Neural crest cell (in vitro differentiated cells): Measurements from ENCODE around the gene USP49. TPM values are rescaled to one million over a fixed set of nuclear protein-coding genes. Genes with fewer than 3 reads are reported as not detected.
"Not testable (repeated sequence)": the region's sequence is repeated elsewhere in the genome, so short reads cannot be mapped to it uniquely, and the experiment has no call there.

ENCODE experiments used
- DNase-seq: peaks from one replicate; pipeline ENCODE4 v3.0.0; 2021; ENCODE audit warnings: low read depth, mixed read lengths, low spot score
- H3K27ac Mint-ChIP-seq: one replicate; pipeline ENCODE4 v1.8.0; 2021; ENCODE audit warnings: mild to moderate bottlenecking, mixed read lengths; ENCODE audit not compliant: unreplicated experiment
- H3K27me3 Mint-ChIP-seq: 2 replicates; pipeline ENCODE4 v1.8.0; 2021; ENCODE audit warnings: low read depth, mild to moderate bottlenecking, mixed read lengths
- H3K36me3 Mint-ChIP-seq: 2 replicates; pipeline ENCODE4 v1.8.0; 2021; ENCODE audit warnings: low read depth, mild to moderate bottlenecking, mixed read lengths
- H3K4me1 Mint-ChIP-seq: 2 replicates; pipeline ENCODE4 v1.8.0; 2021; ENCODE audit warnings: mixed read lengths
- H3K4me3 Mint-ChIP-seq: one replicate; pipeline ENCODE4 v1.8.0; 2021; ENCODE audit warnings: mild to moderate bottlenecking, mixed read lengths
- H3K9me3 Mint-ChIP-seq: 2 replicates; pipeline ENCODE4 v1.8.0; 2021; ENCODE audit warnings: mixed read lengths
- long read RNA-seq: library from polyadenylated mRNA; unstranded; transcript quantifications from one replicate; pipeline ENCODE4 v2.0.0, GENCODE V29; 2020
- total RNA-seq: library from RNA; stranded (reverse); gene quantifications from 2 replicates; pipeline ENCODE4 v1.2.1, GENCODE V29; 2021
- TF ChIP-seq, protein P1 (sequence below): fragments of 200-600 bp; sonication (generic); conservative IDR thresholded peaks from 2 replicates; pipeline ENCODE4 v1.5.0; 2021; ENCODE audit warnings: antibody characterized with exemption, mild to moderate bottlenecking

USP49 gene
- 25.1 and 29.0 TPM in 2 replicates for total RNA-seq
- long read RNA-seq, partial matches to known transcripts: 2 of 8 reads
- long read RNA-seq, other reads (novel, unspliced or antisense): 6 of 8 reads

DNA sequence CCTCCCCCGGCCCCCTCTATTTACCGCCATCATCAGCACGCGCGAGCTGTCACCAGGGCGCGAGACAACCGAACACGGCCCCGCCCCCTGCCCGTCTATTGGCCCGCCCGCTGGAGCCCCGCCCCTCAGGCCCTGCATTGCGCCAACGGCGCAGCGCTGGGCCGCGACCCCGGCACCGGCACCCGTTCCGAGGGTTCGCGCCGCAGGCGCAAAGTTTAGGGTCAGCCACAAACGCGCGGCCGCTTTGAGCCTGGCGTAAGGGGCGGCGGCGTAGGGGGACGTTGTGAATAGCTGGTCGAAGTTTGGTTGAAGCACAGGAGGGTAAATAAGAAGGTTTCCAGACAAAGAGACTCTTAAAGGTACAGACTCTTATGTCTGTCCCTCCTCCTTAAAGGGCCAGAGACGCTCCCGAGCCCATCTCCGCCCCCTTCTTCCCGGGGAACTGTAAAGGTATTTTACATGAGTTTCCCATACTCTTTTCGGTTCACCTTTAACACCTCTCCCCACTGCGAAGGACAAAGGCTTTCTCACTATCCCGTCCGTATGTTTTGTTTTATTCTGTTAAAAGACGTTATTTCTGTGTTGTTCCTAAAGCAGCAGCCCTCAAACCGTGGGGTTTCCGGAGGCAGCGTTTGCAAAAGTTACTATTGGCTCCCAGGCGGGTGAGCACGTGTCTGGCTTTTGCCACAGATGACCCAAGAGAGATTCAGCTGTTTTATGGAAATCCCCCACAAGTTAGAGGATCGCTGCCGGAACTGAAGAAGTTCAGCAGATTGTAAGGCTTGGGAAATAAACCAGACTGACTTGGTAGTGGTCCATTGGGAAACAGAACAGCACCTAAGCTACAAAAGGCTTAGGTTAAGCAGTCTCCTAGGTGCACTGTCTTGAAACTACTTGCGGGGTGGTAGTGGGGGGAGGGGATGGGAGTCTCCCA, at the start of gene USP49:
Gene USP49, minus strand, starts transcription at position 76 of the 934 bp plus-strand sequence. CDS start 88,392 bp downstream, outside the sequence.
- Mint-ChIP-seq H3K4me3 (no peak within 1 kb of the TSS), H3K4me1 (peaks cover 16% of the 10 kb centered on the region), H3K27ac (peak within 1 kb of the TSS; percentile 93), H3K36me3 (no peaks in the 10 kb centered on the region), H3K27me3 (no peaks in the 10 kb centered on the region), H3K9me3 (no peaks in the 10 kb centered on the region)
- DNase-seq: peak; percentile 95
- TF ChIP-seq, protein P1, sequence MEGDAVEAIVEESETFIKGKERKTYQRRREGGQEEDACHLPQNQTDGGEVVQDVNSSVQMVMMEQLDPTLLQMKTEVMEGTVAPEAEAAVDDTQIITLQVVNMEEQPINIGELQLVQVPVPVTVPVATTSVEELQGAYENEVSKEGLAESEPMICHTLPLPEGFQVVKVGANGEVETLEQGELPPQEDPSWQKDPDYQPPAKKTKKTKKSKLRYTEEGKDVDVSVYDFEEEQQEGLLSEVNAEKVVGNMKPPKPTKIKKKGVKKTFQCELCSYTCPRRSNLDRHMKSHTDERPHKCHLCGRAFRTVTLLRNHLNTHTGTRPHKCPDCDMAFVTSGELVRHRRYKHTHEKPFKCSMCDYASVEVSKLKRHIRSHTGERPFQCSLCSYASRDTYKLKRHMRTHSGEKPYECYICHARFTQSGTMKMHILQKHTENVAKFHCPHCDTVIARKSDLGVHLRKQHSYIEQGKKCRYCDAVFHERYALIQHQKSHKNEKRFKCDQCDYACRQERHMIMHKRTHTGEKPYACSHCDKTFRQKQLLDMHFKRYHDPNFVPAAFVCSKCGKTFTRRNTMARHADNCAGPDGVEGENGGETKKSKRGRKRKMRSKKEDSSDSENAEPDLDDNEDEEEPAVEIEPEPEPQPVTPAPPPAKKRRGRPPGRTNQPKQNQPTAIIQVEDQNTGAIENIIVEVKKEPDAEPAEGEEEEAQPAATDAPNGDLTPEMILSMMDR: no peak

DNA sequence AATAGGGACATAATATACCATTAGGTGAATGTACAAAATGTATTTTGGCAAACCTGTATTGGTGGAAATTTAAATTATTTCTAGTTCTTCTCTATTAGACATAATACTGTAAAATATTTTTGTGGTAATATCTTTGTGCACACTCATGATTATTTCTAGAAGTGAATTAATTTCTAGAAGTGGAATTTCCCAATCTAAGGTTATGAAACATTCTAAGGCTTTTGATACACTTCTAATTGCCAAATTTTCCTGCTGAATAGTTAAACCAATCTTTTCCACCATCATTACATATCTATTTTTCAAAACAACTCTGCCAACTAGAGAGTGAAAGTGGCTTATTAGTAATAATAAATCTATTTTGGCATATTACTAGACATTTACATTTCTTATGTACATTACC, 48.3 kb upstream of the USP49 start:
- Mint-ChIP-seq H3K27me3 (peaks cover 13% of the 10 kb centered on the region), H3K27ac (no peak overlapping the region)

DNA sequence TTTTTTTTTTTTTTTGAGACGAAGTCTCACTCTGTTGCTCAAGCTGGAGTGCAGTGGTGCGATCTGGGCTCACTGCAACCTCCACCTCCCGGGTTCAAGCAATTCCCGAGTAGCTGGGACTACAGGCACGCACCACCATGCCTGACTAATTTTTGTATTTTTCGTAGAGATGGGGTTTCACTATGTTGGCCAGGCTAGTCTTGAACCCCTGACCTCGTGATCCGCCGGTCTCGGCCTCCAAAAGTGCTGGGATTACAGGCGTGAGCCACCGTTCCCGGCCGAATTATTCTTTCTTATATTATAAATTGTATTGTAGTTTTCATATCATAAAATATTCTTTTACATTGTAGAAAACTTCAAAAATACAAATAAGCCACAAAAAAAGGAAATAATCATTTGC, 47.7 kb upstream of the USP49 start:
- H3K27ac Mint-ChIP-seq, H3K4me3 Mint-ChIP-seq, DNase-seq, H3K9me3 Mint-ChIP-seq, H3K36me3 Mint-ChIP-seq: not testable (repeated sequence)
- H3K27me3 Mint-ChIP-seq: peaks cover 12% of the 10 kb centered on the region
- peaks cover 30% of the 10 kb centered on the region for H3K4me1 Mint-ChIP-seq

More for the DNA sequence above, 48.3 kb upstream of the USP49 start:
- peaks cover 30% of the 10 kb centered on the region for H3K4me1 Mint-ChIP-seq
- H3K4me3 Mint-ChIP-seq: peak overlapping the region; percentile 71
- TF ChIP-seq, protein P1: no peak
- no peaks in the 10 kb centered on the region for H3K36me3 Mint-ChIP-seq
- no peaks in the 10 kb centered on the region for H3K9me3 Mint-ChIP-seq
- no peak for DNase-seq

DNA sequence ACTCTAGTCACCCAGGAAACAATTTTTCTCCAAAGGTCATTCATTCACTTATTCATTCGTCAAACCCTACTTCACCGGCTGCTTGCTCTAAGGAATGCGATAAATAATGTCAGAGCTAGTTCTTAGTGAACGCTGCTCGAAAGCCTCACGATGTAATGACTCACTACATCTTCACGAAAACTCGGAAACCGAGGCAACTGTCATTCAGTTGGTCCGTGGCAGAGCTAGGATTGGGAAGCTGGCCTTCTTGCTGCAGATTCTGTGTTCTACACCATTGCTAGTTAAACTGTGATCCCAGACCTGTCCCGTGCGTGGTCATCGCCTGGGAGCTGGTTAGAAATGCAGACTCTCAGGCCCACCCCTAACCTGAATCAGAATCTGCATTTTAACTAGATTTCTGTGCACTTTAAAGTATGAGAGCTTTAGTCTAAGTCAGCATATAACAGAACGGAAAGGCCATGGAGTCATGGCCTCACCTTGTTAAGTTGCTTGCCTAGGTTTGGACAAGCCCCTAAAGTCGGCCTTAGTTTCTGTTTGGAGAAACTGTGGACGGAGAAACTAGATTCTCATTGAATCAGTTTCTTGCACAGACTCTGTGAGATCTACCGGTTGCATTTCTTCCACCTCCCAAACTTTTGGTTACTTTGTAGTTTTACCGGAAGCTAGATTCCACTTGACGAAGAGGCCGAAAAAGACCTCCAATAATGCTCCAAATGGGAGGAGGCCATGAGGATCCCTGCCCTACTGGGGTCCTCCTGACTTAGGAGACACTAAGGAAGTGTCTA, 47.1 kb upstream of the USP49 start:
- no peak overlapping the region for H3K27ac Mint-ChIP-seq
- H3K4me1 Mint-ChIP-seq: peaks cover 30% of the 10 kb centered on the region
- H3K9me3 Mint-ChIP-seq: no peaks in the 10 kb centered on the region
- TF ChIP-seq, protein P1: no peak
- DNase-seq: no peak
- H3K4me3 Mint-ChIP-seq: peak overlapping the region; percentile 89
- no peaks in the 10 kb centered on the region for H3K36me3 Mint-ChIP-seq
- peaks cover 6% of the 10 kb centered on the region for H3K27me3 Mint-ChIP-seq

DNA sequence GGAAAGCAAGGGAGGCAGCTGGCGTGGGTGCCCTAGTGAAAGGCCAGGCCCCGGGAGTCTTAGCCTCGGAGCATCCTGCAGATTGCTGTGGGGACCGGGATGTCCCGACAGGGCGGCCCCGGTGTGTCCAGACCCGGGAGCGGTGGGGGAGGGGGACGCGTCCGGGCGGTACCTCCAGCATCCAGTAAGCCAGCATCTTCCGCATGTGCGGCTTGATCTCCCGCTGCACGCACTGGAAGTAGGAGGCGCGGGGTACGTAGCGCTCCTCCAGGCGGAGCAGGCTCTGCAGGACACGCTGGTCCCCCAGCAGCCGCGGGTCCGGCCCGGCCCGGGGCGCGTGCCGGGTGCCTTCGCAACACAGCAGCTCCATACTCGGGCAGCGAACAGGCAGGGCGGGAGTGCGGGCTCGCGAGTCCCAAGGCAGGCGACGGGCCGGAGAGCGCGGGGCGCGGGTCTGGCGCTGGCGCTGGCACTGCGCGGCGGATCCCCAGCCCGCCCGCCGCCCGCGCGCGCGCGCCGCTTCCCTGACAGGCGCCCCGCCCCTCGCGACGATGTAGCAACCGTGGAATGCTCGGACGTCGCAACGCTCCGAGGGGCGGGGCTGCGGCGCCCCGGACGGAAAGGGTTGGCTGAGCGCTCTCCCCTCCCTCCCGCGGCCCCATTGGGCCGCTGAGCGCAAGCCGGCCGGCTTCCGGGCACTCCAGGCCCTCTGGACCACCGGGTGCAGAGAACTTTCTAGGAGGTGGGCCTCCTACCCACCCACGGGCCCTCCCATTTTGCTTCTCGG, 46.3 kb upstream of the USP49 start, which contains the start of gene CCND3:
Gene CCND3, minus strand, starts transcription at position 529 of the 787 bp plus-strand sequence. Its CDS starts 159 bp downstream, at position 370.
- Mint-ChIP-seq H3K4me3 (peak within 1 kb of the TSS; percentile 94), H3K9me3 (no peaks in the 10 kb centered on the region), H3K36me3 (peaks cover under 1% of the 10 kb centered on the region), H3K27ac (no peak within 1 kb of the TSS), H3K27me3 (peaks cover 6% of the 10 kb centered on the region), H3K4me1 (peaks cover 32% of the 10 kb centered on the region)
- peak; percentile 80 for DNase-seq
- TF ChIP-seq, protein P1: peak; percentile 10
